Measurements from ENCODE around the gene GMIP. TPM values are rescaled to one million over a fixed set of nuclear protein-coding genes. Genes with fewer than 3 reads are reported as not detected.

Gene GMIP
- total RNA-seq, 3 donors from 2014 or later (not counting 1 experiment from before 2014, with no cell fraction given), result 134 to 188 (median 150) TPM

- Histone ChIP-seq H3K27me3 (ENCODE audit: control insufficient read depth, insufficient read depth, low read length) (no peaks in the 10 kb centered on the region), H3K4me3 (ENCODE audit: low read length) (peak within 1 kb of the TSS; percentile 48), H3K9me3 (ENCODE audit: control insufficient read depth, insufficient read depth, low read length) (no peaks in the 10 kb centered on the region), H3K36me3 (ENCODE audit: control insufficient read depth, insufficient read depth, low read length) (peaks cover 4% of the 10 kb centered on the region), H3K4me1 (ENCODE audit: control insufficient read depth, insufficient read depth, low read length) (peaks cover 23% of the 10 kb centered on the region), H3K27ac (ENCODE audit: low read length) (peak within 1 kb of the TSS; percentile 67)
- ATAC-seq, result peak; percentile 73 to 87 (median 81)
- no peaks in the 10 kb centered on the region for H3K27me3 Mint-ChIP-seq (ENCODE audit: low read depth in 2 of 2)
- TF ChIP-seq CTCF (IDR thresholded peaks at IDR 0.05), result no peak
- DNase-seq, result peak; percentile 66 to 91
- peak within 1 kb of the TSS; percentile 86 for H3K4me3 Mint-ChIP-seq
- WGBS (ENCODE audit: insufficient coverage), result under 1% methylated on average over 87 of the region's 87 CpGs
- H3K9me3 Mint-ChIP-seq, result no peaks in the 10 kb centered on the region
- H3K27ac Mint-ChIP-seq, result peak within 1 kb of the TSS; percentile 80 to 88
- peaks cover 1% of the 10 kb centered on the region for H3K36me3 Mint-ChIP-seq
- peaks cover 19 to 28% of the 10 kb centered on the region in 2 donors for H3K4me1 Mint-ChIP-seq
- intact Hi-C loops (cut with micrococcal nuclease), result loop anchor here (1.0 to 2.0 kb wide), 2 partner anchors 10 to 15 kb away; partner anchors contain the start of genes GMIP and PBX4
Measured at GRCh38 chr19:19627621-19628500, 15.6 kb downstream of the GMIP start, which contains the start of gene LPAR2. LPAR2 (minus strand) TSS chr19:19628220; CDS start chr19:19627275, 945 bp downstream.

GRCh38 chr19:19626516-19627472 is 16.7 kb downstream of the GMIP start:
- intact Hi-C loops (cut with micrococcal nuclease), result no loop called here
- H3K27ac ChIP-seq (ENCODE audit: low read length), result peak overlapping the region; percentile 51
- Mint-ChIP-seq H3K4me3 (peak overlapping the region; percentile 86), H3K9me3 (no peaks in the 10 kb centered on the region), H3K4me1 (peaks cover 16 to 25% of the 10 kb centered on the region in 2 donors), H3K27ac (peak overlapping the region; percentile 80 to 88), H3K36me3 (no peaks in the 10 kb centered on the region), H3K27me3 (ENCODE audit: low read depth in 2 of 2) (no peaks in the 10 kb centered on the region)
- 93% methylated on average over 48 of the region's 48 CpGs for WGBS (ENCODE audit: insufficient coverage)
- H3K27me3 ChIP-seq (ENCODE audit: control insufficient read depth, insufficient read depth, low read length), result no peaks in the 10 kb centered on the region
- no peaks in the 10 kb centered on the region for H3K9me3 ChIP-seq (ENCODE audit: control insufficient read depth, insufficient read depth, low read length)
- TF ChIP-seq CTCF (IDR thresholded peaks at IDR 0.05), result no peak
- ATAC-seq (no peak), DNase-seq (no peak)
- peak overlapping the region; percentile 48 for H3K4me3 ChIP-seq (ENCODE audit: low read length)
- H3K36me3 ChIP-seq (ENCODE audit: control insufficient read depth, insufficient read depth, low read length), result no peaks in the 10 kb centered on the region
- peaks cover 23% of the 10 kb centered on the region for H3K4me1 ChIP-seq (ENCODE audit: control insufficient read depth, insufficient read depth, low read length)

GRCh38 chr19:19624032-19624570 is 19.4 kb downstream of the GMIP start:
- no peak for DNase-seq
- no peak for TF ChIP-seq CTCF (IDR thresholded peaks at IDR 0.05)
- Histone ChIP-seq H3K27ac (ENCODE audit: low read length) (no peak overlapping the region), H3K27me3 (ENCODE audit: control insufficient read depth, insufficient read depth, low read length) (no peaks in the 10 kb centered on the region), H3K9me3 (ENCODE audit: control insufficient read depth, insufficient read depth, low read length) (no peaks in the 10 kb centered on the region), H3K36me3 (ENCODE audit: control insufficient read depth, insufficient read depth, low read length) (no peaks in the 10 kb centered on the region), H3K4me1 (ENCODE audit: control insufficient read depth, insufficient read depth, low read length) (peaks cover 25% of the 10 kb centered on the region), H3K4me3 (ENCODE audit: low read length) (no peak overlapping the region)
- WGBS (ENCODE audit: insufficient coverage), result 96% methylated on average over 19 of the region's 19 CpGs
- ATAC-seq, result no peak
- intact Hi-C loops (cut with micrococcal nuclease), result no loop called here
- H3K4me1 Mint-ChIP-seq, result peaks cover 18 to 28% of the 10 kb centered on the region in 2 donors
- no peaks in the 10 kb centered on the region for H3K9me3 Mint-ChIP-seq
- no peak overlapping the region for H3K4me3 Mint-ChIP-seq
- no peak overlapping the region for H3K27ac Mint-ChIP-seq
- H3K27me3 Mint-ChIP-seq (ENCODE audit: low read depth in 2 of 2), result no peaks in the 10 kb centered on the region
- H3K36me3 Mint-ChIP-seq, result no peaks in the 10 kb centered on the region

Measured in natural killer cell (primary cell).